Middle frontal gyrus (tissue), 1 donor: Measurements from ENCODE around the gene ORM2.

Source experiments
- DNase-seq: peaks from one replicate; pipeline ENCODE4 v3.0.0-alpha.2; 2015; ENCODE audit warnings: low spot score; ENCODE audit errors: extremely low spot score

ORM2 gene

DNA sequence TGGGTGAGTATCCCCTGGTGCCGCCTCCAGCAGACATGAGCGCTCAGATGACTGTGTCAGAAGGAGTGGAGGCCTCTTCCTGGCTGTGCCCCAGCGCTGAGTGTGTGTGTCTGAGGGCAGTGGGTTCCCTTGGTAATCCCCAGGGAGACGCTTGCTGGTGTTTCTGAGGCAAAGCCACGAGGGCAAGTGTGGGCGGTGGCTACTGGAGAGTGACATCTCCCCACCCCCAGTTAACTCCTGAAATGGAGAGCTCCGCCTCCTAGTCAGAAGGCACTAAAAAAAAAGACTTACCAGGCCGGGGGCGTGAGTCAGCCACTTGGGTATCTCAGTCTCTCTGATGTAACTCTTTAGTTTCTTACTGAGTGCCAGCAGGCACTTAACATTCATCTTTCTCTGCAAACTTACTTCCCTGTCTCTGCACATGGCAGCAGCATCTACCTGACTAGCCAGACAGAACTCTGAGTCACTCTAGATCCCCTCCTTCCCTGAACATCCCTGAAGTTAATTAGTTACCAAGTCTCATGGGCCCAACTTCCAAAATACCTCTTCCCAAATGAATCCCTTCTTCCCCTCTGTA is 19.3 kb downstream of the ORM2 start:
- no peak for DNase-seq

DNA sequence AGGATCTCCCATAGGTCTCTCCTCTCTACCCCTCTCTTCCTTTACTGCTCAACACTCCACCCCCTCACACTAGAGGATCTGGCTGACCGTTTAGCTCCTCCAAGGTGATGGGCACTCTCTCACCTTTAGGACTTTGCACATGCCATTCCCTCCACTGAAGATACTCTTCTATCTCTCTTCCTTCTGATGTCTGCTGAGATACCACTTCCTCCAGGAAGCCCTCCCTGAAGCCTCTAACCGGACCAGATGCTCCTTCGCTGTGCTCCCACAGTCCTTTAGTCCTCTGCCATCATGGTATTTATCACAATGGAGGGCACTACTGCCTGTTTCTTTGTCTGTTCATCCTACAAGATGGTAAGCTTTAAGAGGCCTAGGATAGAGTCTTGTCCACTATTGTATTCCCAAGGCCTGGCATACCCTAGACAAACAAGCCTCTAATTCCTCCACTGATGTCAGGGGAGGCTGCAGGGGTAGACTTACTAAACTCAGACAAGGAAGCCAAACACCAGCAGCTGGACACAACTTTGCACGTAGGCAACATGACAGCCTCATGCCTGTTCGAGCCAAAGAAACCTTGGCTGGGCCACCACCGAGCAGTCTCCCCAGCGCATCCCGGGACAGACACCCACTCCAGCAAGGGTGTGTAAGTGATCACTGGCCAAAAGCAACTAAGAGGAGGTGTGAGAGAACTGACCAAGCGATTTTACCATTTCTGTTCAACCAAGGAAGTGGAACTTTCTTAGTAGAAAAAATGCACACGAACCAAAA is 20.2 kb downstream of the ORM2 start:
- DNase-seq: no peak

DNA sequence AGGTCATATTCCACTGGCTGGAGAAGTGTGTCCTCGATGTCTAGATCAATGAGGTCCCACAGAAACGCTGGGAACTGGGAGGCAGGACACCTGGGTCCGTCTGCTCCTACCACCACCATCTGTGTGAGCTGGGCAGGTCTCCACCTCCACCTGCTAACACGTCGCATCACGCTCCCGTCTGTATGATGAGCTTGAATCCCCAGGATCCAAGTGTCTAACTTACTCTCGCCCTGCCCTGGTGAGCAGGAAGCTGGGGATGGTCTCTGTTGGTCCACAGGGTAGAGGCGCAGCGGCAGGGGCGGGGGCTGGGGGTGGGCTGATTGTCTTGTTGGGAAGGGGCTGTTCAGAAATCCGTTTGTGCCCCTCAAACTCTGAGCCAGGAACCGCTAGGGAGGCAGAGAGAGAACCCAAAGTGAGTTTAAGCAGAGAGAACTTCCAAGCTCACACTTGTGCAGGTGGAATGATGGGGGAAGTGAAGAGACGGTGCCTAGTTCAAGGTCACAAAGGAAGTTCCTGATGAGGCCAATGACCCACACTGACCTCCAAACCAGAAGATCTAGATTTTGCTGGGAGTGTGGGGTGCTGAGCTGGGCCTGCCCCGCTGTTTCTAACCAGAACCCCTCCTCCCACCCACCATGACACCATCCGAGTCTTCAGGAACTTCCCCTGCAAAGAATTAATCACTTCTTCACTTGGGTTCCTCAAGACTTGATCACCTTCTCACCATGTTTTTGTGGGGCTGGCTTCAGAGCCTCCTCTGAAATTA is 21.1 kb downstream of the ORM2 start:
- no peak for DNase-seq

DNA sequence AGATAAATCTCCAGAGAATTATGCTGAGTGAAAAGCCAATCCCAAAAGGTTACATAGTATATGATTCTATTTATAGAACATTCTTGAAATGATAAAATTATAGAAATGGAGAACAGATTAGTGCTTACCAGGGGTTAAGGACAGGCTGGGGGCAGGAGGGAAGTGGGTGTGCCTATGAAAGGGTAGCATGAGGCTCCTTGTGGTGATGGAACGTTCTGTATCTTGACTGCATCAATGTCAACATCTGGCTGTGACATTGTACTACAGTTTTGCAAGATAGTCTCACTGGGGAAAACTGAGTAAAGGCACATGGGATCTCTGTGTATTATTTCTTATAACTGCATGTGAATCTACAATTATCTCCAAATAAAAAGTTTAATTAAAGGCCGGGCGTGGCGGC is 22.3 kb downstream of the ORM2 start:
- no peak for DNase-seq

DNA sequence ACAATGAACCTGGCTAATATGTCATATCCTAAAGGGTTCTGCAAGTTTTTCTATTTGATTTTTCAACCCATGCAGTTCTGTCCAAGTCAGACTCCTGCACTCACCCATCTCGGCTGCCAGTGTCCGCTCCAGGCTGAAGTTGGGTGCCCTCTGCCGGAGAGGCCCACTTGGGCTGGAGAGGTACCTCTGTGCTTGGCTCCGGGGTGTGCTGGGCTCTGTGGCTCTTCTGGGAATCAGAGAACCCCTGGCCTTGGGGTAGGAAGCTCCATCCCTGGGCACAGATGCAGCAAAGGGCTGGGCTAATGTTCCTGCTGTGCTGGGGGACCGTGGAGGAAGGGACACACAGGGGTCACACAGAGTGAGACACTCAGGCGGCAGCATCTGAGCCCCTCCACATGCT is 26.2 kb downstream of the ORM2 start:
- DNase-seq: no peak

DNA sequence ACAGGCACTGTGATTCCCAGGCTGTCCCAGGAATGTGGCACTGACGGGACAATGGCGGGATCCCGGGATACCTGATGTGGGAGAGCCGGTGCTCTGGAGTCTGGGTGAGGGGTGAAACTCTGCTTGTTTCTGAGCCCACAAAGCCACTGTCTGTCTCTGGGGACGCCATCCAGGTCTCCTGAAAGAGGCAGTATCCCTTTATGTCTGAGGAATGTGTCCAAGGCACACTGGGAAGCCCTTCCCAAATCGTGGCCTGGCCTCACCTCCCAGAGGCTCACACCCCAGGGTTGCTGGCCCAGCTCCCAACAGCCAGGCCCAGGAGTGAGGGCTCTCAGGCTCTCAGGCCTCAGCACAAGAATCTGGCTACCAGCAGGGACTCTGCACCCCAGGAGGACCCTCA is 27.1 kb downstream of the ORM2 start:
- DNase-seq: no peak

DNA sequence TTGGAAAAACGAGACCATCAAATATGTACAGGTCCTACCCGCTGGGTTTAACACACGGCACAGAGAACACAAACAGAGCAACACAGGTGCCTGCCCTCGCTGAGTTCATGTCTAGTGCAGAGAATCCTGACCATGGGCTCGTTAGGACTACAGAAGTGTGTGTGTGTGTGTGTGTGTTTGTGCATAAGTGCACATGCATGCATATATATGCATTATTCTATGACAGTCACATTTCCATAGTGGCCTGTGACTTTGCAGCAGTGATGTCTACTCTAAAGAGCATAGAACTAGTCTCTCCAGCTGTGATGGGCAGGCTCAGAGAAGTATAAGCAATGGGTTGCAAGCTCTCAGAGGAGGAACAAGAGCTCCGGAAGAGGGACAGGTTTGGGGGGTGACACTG is 27.7 kb downstream of the ORM2 start:
- DNase-seq: no peak

DNA sequence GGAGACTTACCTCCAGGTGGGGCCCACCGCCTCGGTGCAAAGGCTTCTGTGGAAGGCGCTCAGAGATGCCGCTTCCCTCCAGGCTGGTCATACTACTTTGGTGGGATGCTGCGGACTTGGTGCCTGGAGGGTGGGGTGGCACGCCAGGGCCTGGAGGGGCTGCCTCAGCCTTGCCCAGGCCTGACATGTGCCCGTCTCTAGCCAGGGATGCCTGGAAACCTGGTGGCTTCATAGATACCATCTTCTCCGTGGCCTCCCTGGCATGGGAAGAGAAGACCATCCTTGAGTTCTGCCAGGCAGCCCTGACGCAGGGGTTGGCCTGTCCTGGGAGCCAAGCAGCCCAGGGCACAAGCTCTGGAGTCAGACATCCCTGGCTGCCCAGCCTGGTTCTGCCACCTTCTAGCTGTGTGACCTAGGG is 28.3 kb downstream of the ORM2 start:
- no peak for DNase-seq

DNA sequence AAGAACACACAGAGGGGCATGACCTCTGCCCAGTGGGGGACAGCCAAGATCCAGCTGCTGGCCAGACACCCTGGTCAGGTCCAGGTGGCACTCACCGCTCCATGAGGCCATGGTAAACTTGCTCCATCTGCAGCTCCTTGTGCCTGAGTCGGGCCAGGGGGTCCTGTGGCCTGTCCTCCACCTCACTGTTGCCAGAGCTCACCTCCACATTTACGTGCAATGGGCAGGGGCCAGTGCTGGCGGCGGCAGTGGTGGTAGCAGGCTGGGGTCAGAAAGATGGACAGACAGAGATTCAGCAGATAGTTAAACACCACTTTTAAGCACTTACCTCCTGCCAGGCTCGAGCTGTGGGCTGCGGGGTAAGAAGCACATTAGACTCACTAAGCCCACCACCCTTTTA is 30.1 kb downstream of the ORM2 start:
- DNase-seq: no peak

DNA sequence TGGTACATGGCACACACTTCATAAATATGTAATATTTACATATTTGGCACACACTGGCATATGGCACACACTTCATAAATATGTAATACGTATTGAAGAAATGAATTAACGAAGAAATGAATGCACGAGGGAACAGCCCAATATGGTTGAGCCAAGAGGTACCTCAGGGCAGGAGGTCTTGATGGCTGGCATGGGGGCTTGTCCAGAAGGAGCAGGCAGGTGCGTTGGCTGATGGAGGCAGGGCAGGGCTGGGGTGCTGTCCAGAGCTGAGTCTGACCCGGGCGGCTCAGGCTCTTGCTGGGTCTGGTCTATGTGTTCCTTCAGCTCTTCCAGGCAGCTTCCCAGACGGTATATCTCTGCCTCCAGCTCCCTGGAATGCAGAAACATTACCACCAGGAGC is 31.9 kb downstream of the ORM2 start:
- no peak for DNase-seq

DNA sequence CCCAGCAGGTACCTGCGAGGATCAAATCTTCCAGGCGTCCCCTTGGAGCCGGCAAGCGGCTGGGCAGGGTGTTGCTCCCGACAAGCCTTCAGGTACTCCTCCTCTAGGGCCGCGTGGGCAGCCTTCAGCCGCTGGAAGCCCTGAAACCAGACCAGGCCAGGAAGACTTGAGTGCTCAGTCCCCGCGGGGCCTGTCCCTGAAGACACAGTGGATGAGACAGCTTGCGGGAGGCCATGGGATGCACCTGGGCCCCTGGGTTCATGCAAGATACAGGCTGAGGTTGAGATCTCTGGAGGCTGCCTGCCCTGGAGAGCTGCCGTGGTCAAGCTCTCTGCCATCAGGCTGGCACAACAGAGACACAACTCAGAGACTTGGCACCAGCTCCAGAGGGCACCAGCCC is 32.7 kb downstream of the ORM2 start:
- no peak for DNase-seq

DNA sequence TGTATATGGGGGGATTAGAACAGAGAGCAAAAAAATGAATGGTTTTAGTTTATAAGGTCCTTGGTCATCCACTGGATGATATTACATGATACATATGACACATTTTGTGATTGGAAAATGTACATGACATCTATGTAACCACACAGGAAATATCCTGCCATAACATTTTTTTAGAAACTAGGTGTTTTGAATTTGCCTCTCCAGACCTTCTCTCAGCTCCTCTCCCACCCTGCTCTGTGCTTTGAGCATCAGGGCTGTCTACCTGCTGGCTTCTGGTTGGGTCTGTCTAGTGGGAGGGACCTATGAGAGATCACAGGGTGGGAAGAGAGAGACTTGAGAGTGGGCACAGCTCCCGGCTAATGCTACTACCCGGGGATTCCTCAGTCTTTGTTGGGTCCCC is 33.8 kb downstream of the ORM2 start:
- no peak for DNase-seq

DNA sequence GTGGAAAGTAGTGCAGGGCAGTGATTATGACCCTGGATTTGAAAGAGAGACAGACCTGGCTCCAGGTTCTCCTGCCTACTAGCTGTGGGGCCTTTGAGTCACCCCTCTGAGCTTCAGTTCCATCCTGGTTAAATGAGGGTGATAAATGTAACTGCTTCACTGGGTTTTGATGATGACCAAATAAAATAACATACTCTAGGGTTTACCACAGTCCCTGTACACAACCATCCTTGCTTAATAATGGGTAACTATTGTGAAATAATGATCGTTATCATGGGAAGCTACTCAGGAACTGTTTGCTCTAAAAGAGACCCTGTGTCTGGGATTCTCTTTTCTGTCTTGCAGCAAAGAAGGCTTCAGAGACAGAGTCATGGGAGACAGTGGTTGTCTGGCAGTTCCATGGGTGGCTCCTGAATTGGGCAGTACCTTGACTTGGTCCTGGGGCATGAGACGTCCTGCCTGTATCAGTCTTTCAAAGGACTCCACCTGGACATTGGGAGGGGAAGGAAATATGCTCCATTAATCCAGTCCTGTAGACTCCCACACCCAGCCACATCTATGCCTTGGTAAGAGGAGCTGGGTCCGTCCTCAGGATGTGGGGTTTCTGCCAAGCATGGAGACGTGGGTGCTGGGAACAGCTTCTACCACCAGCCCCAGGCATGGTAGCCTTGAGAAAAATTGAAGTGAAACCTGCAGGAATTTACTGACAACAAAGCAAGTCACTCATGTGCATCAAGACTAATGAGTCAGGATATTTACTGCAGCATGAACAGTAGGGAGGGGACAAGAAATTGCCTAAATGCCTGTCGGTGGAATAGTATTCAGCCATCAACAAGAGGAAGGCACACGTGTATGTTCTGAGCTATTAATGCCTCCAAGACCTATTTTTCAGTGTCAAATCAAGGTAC is 34.7 kb downstream of the ORM2 start:
- no peak for DNase-seq

DNA sequence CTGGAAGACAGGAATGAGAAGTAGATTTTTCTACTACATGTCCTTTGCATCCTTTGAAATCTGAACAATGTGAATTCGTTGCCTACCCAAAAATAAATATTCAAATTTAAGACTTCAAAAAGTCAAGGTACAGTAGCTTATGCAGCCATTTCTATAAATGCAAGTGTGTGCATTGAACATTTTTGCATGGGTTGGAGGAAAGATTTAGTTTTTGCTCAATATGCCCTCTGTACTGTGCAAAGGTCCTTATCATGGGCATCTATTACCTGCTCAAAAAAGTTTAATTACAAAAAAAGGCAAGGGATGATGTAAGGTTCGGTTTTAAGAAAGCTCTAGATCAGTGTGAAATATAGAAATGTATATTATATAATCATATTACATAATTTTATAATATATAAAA is 35.5 kb downstream of the ORM2 start:
- no peak for DNase-seq

DNA sequence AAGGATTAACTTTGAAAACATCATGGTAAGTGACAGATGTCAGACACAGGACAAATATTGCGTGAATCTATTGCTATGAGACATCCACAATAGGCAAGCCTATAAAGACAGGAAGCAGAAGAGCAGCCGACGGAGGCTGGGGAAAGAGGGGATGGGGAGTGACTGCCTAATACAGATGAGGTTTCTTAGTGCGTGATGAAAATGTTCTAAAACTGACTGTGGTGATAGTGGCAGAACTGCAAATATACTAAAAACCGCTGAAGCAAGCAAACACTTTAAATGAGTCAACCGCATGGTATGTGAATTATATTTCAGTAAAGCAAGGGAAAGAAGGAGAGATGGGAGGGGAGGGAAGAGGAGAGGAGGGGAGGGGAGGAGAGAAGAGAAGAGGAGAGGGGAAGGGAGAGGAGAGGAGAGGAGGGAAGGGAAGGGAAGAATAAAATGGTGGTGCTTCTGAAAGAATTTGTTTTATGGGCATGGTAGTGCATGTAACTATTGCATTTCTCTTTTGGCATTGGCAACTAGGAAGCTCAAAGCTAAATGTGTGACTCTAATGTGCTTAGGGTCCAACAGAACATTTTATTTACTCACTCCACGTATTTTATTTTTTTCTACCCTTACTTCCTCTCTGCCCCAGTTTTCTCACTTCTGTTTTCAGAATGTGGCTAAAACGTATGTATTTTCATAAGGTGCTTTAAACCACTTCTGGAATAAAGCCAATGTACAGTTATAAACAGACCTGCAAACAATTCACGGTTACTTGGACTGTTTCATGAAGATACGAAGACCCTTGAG is 36.9 kb downstream of the ORM2 start:
- DNase-seq: no peak

DNA sequence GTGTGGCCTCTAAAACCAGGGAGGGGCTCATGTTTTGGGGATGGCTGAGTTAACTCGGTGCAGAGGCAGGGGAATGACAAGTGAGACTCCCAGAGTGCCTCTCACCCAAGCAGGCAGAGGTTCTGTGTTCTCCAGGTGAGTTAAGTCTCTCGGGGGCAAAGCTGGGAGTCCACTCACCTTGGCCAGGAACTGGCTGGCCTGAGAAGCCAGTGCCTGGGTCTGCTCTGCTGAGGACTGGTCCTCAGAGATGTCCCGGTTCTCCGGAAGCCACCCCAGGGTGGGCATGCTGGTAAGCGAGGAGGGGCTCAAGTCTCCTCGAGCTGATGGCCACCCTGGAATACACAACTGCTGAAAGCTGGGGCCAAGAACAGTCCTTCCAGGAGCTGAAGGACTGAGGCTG is 37.7 kb downstream of the ORM2 start:
- no peak for DNase-seq

DNA sequence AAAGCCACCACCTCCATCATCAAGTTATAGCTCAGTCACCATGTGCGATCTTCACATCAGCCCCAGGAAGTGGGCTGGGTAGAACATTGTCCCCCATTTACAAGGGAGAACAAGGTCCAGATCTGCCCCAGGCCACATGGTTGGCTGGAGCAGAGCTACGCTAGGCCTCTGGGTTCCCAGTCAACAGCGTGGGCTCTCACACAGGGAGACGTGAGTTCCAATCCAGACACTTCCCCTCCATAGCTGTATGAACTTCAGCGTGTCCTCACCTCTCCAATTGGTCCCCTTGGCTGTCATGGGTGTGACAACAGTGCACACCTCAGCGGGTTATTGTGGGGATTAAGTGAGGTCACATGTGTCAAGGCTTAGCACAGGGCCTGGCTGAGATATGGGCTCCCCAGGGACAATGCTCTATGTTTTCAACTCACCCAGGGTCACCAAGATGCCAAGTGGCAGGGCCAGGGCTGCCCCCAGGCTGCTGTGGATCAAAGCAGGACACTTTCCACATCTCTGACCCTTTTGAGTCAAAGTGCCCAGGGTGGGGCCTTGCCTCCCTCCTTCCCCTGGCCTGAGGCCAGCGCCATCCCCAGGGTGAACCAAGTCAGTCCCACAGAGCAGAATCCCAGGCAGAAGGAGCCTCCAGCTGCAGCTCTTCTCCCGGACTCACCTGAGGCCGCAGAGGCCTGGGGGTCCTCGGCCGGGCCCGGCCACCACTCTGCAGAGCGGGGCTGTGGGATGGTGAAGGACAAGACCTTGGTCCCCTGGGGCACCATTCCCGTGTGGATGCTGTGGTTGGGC is 38.3 kb downstream of the ORM2 start:
- no peak for DNase-seq

DNA sequence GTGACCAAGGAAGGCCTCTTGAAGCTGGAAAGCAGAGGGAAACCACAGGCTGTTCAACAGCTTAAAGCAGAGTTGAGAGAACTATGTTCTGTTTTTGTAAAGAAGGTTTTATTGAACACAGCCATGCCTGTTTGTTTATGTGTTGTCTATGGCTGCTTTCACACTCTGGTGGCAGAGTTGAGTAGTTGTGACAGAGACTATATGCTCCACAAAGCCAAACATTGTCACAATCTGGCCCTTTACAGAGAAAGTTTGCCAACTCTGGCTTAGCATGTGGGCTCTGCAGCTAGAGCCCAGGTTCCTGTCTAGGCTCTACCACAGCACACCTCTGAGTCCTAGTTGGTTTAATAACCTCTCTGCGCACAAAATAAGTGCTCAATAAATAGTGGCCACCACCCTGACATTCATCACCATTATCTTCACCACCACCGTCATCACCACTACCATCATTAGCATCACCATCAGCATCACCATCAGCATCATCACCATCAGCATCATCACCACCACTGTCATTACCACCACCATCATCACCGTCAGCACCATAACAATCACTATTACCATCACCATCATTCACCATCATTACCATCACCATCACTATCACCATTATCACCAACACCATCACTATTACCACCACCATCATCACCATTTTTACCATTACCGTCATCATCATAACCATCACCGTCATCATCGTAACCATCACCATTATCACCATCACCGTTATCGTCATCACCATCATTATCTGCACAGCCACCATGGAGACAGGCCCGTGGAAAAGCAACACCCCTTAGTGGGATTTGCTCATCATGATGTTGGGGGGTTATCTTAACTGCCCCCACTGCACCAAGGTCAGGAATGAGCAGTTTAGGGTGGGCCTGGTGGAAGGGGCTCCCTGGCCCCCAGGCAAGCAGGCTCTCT is 39.8 kb downstream of the ORM2 start:
- DNase-seq: no peak
